NCI-H2107 treated with DMSO at 0.1 percent for 48 hours (cell line): ENCODE results near the gene NR2F1-AS1.
"Not testable (repeated sequence)": the region's sequence is repeated elsewhere in the genome, so short reads cannot be mapped to it uniquely, and the experiment has no call there.

Experiments
- DNase-seq: peaks from one replicate; lab custom pipeline; 2025; ENCODE audit not compliant: unreplicated experiment; lab: John Stamatoyannopoulos, UW

The NR2F1-AS1 gene

DNA sequence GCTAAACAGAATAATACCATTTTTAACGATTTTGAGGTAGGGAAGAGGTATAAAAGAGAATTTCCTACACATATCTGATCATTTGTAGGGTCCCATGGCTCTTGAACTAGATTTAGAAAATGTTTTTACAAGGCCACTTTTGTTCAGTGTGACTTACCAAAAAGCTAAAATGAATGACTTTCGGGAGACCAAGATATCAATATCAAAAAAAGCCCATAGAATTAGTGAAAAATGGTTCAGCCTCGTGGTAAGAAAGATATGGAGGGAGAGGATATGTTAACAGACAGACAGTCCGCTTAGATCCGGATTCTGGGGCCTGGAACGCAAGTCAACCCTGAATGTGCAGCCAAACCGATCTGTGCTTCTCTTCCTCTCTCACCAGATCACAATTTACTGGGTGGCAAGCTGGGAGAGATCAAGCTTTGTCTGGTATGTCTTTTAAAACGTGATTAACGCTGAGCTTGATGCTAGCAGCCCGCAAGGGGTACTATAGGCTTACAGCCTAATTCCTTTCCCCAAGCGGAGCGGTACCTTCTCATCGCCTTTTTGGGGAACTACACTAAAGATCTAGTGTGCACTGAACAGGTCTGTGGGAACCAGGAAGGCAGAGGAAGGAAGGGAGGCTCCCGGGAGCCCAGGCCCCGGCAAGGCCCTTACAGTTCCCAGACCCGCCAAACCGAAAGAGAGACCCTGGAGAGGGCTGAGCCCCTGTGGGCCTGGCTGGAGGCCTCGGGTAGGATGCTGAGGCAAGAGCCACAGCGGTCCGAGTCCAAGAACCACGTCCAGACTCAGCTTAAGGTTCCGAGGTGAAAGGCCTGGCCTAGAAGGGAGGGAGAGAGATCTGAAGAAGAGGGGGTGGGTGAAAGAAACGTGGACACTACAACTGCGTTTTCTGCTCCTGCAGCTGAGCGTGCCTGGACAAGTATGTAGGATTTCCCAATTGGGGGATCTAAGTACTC, 2.9 kb downstream of the NR2F1-AS1 start:
- DNase-seq, result no peak

DNA sequence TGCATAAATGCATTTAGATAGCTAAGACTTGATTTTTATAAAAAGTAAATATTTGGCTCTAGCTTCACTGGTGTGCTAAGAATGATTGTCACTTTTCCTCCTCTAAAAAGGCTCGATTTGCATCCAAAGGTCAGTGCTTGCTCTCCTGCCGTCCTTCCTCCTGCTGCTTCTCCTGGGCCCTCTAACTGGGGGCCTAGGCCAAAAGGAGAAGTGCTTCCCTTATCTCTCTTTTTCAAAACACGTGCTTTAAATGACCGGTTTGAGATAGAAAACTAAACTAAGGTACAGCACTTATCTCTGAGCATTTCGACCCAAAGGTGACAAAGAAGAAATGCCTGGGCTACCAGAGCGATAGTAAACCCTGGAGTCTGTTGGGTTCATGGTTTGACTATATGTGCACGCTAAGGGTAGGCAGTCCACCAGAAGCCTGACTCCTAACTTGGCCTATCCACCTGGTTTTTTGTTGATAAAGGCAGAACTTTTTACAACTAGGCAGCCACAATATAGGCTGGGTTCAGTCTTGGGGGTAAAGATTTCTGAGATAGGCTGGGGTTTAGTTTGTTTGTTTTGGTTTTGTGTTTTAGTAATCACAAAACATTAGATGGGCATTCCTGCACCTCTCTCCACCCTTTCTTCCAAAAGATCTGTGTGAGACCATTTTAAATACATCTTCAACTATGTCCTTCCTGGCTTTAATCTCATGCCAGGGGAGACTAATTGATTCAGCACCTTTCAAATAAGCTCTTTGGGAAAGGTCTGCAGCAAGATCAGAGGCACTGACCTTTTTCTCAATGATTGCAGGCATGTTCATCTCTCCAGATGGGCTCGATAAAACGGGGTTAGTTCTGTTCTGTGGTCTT, 3.8 kb downstream of the NR2F1-AS1 start:
- DNase-seq, result no peak

DNA sequence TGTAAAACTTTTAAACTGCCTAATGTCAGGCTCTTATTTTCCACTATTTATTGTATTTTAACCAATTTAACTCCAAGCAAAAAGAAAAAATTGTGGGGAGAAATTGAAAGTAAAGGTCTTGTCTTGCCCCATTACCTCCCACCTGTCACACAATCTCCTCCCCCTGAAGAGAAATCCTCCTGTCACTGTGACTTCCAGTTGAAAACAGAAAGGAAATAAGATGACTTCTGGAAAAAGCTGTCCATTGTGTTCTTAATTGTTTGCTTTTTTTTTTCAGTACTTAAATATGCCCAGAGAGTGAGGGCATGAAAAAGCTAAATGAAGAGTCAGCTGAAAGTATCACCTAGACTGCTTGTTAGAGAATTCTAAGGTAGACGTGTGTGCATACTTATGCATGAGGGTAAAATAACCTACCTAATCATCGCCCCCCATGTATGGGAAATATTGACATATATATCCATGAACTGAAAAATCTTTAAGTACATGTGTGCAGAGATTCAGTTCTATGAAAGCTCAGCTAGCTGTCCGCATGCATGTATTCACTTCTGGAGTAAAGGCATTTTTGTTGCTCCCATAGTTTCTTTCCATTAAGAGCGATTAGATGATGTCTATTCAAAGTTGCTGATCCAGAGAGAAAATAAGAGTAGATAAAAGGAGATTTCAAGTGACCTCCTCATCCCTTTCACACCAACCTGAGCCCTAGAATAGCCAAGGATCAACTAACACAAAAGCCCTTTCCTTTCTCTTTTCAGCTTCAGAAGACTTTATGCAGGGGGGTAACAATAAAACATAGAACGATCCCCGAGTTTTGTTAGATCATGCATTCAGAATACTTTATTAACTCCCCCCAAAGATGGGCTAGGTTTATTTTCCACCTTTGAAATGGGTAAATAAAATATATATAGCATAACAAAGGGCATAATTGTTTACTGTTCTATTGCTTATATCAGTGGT, 5.3 kb downstream of the NR2F1-AS1 start:
- DNase-seq, result no peak

DNA sequence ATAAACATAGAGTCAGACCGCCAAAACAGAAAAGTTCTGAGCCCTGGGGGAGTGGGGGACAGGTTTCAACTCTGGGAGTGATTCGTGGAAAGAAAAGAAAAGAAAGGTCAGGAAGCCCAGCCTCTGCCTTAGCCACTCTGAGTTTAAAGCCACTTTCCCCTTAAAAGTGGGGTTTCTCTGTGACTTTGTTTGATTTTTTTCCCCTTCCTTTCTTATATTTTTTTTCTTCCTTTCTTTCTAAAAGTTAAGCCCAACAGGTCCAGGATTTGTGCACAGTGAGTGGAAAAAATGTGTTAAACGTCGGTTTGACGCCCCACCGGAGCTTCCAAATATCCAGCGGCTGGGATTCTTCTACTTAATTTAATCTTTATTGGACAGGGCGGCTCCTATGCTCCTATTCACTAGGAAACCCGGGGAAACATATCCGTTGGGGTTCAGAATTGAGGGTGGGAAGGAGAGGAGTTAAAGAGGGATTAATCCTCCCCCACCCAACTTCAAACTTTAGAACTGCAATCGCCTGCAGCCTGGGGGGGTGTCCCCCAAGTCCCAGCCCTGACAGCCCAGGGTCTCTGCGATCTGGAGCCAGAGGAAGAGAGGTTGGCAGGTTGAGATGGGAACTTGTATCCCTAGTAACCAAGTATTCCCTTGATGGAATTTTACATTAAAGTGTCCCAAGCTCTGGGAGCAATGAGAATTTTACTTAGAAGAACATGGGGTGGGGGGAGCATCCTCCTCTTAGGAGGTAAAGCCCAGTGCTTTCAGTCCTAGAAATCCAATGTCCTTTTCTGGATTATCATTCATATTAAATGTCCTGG, 6.3 kb downstream of the NR2F1-AS1 start:
- DNase-seq, result no peak

DNA sequence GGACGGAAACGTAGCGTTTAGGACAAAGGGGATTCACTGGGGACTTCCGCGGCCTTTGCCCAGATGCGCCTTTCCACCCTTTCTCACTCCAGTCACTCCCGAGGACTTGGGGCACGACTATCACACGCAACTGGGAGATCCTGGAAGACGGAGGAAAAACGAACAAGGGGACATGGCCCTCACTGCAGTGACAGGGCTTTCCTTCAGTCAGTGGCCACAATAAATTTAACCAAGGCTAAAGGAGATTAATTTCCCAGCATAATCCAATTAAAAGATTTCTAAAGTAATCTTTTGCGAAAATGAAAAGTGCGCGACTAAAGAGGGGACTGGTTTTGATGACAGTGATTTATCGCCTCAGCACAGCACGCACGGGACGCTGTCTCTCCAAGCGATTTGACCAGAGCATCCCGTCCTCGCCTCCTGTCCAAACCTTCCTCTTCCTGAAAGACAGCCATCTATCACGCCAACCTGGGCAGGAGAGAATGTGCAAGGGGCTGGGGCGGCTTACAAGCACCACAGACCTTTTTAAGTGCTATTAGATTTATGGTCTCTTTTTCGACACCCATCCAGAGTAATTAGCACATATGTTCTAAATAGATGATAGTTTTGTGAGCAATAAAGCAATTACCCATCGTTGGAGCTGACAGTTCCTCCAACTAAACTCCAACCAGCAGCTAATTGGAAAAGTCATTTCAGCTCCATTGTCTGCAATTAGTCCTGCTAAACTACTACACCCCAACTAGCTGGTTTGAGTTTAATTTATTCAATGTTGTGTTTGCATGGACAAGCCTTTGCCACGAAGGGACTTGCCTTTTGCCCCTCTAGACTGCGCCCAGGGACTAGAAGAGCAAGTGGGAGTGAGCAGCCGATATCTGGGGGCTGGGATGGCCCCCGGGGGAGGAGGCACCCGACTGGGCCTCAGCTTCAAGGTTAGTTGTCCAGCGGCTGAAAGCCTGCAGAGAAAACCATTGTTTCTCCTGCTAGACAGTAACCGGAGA, 7.4 kb downstream of the NR2F1-AS1 start:
- DNase-seq, result no peak

DNA sequence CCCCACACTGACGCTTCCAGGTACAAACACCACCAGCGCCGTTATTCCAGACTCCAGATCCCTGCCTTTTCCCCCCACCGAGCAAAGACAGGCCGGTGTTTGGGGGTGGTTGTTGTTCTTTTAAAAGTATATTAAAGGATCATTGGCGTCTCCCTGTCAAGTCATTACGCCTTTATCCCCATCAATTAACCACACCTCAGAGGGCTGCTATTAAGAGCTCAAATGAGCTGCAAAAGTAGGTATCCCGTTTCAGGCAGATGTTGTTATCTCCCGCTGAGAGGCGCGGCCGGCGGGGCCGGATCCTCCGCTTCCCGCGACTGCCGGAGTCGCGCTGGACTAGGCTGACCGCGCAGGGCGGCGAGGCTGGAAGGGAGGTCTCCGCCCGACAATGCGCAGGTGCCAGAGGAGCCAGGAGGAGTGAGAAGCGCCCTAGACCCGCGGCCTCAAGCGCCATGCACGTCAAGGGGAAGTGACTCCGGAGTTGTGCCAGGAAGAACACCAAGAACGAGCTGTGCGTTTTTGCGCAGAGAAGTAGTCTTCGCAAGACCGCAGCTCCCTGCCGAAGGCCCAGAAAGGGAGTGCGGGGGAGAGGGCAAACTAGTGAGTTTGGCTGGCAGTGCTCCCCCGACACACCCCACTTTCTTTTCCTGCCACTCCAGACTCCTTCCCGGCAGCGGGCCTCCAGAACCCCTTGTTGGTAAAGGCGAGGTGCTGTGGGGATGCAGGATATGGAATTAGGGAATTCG, 8.2 kb downstream of the NR2F1-AS1 start:
- no peak for DNase-seq

DNA sequence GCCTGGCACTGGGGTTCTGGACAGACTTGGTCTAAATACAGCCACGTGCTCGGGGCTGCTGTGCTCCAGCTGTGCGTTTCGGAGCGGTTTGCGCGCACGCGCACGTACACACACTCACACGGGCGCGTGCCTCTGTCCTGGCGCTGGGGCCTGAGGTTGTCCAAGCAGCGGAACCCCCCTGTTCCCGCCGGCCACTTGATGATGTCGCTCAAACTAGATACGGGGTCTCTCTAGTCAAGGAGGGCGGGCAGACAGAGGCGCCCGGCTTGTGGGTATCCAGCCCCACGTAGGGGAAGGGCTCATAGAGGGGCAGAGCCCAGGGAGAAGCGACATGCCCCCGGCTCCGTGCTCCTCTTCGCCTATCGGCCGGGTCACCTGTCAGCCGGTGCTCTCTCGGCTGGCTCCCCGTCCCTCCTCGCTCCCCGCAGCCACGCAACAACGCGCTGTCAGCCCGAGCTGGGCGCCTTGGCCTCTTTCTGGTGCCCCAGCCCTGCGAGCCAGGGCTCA, 8.9 kb downstream of the NR2F1-AS1 start:
- DNase-seq, result no peak

DNA sequence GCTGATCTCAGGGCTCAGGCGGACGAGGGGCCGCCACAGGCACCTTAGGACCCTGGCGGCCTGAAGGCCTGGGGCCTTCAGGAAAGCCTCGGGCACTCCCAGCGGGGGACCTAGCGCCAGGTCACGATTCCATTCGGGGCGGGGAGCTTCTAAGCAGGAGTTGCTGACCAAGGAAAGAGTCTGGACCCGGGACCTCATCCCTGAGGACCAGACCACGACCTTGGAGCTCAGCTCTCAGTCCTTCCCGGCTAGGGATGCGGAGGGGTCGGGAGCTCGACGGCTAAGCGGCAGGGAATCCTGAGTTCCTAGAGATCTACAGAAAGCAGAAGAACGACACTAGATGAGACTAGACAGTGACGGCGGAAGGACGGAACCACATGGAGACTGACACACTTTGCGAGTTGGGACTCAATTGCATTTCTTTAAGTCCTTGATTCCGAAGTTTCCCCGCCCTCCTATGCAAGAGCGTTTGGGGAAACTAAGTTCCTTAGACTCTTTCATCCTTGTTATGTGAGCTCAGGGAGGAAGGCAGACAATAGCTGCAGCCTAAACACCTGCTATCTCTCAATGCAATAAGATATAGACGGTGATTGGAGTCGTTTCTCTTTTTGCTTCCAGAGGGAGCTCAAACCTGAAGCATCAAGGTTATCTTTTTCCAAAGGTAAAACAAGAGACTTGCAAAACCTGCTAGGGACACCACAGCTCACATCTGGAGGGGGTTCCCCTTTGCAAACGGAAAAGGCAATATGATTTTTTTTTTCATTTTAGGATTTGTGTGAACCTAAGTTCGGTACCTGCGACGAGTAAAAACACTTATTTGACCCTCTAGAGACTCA, 9.7 kb downstream of the NR2F1-AS1 start:
- no peak for DNase-seq

DNA sequence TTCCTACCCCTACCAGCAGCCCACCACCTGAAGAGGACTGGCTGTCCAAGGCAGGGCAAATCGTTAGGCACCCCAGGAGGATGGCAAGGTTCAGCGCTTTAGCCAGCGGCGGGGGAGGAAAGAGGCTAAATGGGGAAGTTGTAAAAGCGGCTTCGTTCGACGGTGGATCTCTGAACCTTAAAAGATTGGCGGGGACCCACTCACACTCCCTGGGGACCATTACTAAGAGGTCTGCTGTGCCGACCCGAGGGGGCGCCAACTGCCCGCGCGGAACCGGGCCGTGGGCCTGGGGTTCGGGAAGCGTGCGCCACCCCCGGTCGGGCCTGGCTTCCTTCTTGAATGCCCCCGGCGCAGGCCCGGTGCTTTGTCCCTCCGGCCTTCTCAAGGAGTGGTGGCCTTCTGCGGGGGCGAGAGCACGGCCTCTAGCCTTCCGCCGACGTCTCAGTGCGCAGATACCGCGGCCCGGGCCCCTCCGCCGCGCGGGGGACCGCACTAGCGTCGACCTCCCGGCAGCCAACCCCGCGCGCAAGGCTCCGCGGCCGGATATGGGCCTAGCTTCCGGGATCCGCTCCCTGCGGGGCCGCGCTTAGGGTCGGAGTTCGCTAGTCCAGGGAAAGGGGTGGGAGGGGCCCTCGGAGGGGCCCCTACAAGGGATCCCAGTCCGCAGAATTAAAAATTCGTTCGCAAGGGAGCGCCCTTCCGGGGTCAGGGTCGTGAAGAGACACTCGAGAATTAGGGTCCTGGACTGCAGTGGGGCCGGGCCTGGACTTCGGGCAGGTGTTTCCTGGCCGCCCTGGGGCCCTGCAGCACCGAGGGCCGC, 10.5 kb downstream of the NR2F1-AS1 start:
- no peak for DNase-seq

DNA sequence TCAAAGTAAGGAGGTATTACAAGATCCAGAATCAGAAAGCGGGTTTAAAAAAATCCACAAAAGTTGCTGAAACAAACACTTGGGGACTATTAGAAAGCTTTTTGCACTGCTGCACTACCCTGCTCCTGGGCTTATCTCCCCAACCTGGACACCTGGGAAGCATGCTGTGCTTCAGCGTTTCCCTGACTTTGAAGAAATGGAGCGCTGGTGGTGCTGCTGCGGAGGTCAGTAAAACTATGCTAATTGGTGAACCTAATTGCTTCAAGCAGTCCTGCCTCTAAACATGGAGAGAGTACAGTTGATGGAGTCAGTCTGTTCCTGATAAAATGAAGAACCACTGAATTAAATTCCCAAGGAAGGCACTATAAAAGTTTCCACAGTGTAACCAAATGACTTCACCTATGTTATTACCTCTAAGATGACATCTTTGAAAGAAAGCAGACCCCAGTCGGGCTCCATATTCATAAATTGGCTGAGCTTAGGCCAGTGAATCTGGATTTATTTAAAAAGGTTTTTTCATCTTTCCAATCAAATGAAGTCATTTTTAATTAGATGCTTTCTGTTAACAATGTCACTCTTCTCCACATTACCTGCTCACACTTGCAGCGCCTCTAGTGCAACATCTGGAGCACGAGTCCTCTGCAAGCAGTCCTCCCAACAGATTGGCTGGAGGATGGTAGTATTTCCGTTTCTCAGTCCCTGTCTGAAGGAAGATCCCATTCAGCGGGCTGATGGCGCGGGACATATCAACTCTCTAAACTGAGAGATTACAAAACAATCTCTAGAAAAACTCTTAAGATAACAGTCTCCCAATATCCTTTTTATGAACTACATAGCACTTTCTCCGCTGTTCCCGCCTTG, 11.5 kb downstream of the NR2F1-AS1 start:
- DNase-seq, result no peak

DNA sequence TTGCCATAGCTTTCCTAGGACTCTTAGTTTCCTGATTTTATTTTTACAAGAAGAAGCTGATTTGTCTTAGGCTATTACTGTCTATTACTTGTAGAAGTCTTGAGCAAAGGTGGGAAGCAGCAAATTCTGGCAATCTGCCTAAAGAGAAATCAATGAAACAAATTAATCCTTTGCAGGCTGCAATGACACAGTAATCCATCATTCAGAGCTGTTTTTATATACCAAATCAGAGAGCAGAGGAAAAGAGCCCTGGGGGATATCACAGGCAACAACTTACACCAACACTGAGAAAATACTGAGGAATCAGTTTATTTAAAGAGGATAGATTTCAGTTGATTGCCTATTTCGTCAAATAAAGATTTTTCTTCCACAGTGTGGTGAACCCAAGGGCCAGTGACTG, 13.6 kb downstream of the NR2F1-AS1 start:
- DNase-seq, result no peak

DNA sequence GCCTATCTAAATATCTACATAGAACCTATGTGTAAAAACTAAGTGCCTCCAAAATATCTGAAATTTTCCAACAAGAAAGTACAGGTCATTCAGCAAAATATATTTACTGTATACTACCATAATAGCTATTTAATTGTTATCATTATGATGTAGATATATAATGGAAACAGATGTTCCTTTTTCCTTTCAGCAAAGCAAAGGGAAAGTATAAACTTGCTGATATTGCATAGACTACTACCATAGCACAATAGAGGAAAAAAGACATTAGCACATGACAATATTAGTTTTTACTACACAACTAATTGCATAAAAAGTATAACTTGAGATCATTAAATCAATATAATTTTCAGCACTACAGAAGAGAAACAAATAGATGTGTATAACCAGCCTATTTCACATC, 14.9 kb downstream of the NR2F1-AS1 start:
- no peak for DNase-seq

DNA sequence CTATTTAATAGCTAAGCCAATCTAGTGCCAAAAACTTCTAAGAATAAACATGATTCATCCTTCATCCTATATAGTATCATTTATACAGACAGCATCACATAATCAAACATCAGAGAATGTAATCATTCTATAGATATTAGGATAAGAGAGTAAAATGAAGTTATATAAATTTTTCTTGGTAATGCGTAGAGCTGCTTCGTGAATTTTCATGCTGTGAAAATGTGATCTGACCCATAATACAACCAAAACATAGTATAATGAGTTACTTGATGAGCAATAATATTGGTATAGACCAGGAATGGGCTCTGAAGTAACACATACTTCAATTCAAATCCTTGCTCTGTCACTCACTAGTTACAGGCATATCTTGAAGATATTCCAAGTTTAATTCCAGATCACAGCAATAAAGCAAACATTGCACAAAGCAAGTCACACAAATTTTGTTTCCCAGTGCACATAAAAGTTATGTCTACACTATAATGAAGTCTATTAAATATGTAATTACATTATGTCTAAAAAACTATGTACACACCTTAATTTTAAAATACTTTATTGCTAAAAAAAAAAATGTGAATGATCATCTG, 23.9 kb downstream of the NR2F1-AS1 start:
- no peak for DNase-seq

DNA sequence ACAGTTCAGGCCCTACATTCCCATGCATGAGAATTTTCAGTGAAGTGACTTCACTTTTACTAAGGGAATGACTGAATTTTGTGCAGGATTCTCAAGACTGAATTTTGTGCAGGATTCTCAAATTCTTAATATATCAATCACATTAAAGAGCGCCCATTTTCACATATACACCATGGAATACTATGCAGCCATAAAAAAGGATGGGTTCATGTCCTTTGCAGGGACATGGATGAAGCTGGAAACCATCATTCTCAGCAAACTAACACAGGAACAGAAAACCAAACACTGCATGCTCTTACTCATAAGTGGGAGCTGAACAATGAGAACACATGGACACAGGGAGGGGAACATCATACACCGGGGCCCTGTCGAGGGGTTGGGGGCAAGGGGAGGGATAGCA, 31.4 kb downstream of the NR2F1-AS1 start:
- not testable (repeated sequence) for DNase-seq

DNA sequence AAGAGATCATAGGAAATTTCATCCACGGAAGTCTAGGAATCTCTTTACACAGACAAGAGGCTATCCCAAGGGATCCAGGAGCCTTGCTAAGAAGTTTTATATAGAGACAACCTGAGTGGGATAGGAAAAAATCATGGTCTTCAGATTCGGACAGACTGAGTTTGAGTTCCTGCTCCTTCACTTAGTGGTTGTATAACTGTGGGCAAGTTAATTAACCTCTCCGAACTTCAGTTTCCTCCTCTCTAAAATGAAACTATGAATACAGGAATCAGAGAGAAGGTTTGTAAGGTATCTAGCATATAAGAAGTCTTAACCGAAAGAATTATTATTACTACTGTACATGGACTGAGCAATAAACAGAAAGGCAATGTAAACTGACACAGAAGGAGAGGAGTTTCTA, 35.1 kb downstream of the NR2F1-AS1 start:
- no peak for DNase-seq
